WTC11 (cell line): ENCODE results near the gene RPP21. TPM values are rescaled to one million over a fixed set of nuclear protein-coding genes. Genes with fewer than 3 reads are reported as not detected.

Experiments used
- ATF2 ChIP-seq: sonication (generic); formaldehyde crosslinking; IDR thresholded peaks from 2 replicates; pipeline ENCODE4 v1.8.1; 2022; ENCODE audit warnings: low read depth, missing genetic modification reagents, borderline replicate concordance
- EMX1 ChIP-seq: fragments of 250-450 bp; sonication (Bioruptor Pico); IDR thresholded peaks from 2 replicates; pipeline ENCODE4 v1.8.0; 2021; ENCODE audit warnings: mild to moderate bottlenecking
- ETV6 ChIP-seq: sonication (generic); formaldehyde crosslinking; IDR thresholded peaks from 2 replicates; pipeline ENCODE4 v1.8.1; 2022; ENCODE audit warnings: mild to moderate bottlenecking, missing genetic modification reagents
- FOXJ3 ChIP-seq: sonication (generic); formaldehyde crosslinking; IDR thresholded peaks from 2 replicates; pipeline ENCODE4 v1.9.0; 2021; ENCODE audit warnings: missing genetic modification reagents, mild to moderate bottlenecking, borderline replicate concordance
- FOXP1 ChIP-seq: sonication (generic); formaldehyde crosslinking; IDR thresholded peaks from 2 replicates; pipeline ENCODE4 v1.8.0; 2022; ENCODE audit warnings: missing genetic modification reagents, mild to moderate bottlenecking, moderate library complexity, borderline replicate concordance
- HMGXB4 ChIP-seq: sonication (generic); formaldehyde crosslinking; IDR thresholded peaks from 2 replicates; pipeline ENCODE4 v1.8.1; 2023; ENCODE audit warnings: mild to moderate bottlenecking, moderate library complexity, missing genetic modification reagents
- IRF2 ChIP-seq: sonication (generic); formaldehyde crosslinking; IDR thresholded peaks from 2 replicates; pipeline ENCODE4 v1.8.0; 2022; ENCODE audit warnings: low read depth, missing genetic modification reagents, borderline replicate concordance
- JUN ChIP-seq: sonication (generic); formaldehyde crosslinking; IDR thresholded peaks from 2 replicates; pipeline ENCODE4 v1.8.0; 2023; ENCODE audit warnings: mild to moderate bottlenecking, missing genetic modification reagents
- KAT7 ChIP-seq: sonication (generic); formaldehyde crosslinking; IDR thresholded peaks from 2 replicates; pipeline ENCODE4 v1.8.1; 2023; ENCODE audit warnings: missing genetic modification reagents, mild to moderate bottlenecking, borderline replicate concordance
- NFATC4 ChIP-seq: fragments of 250-450 bp; sonication (Bioruptor Pico); IDR thresholded peaks from 2 replicates; pipeline ENCODE4 v1.9.0; 2021; ENCODE audit warnings: mild to moderate bottlenecking
- NFE2L1 ChIP-seq: sonication (generic); formaldehyde crosslinking; IDR thresholded peaks from 2 replicates; pipeline ENCODE4 v1.8.1; 2023; ENCODE audit warnings: missing genetic modification reagents
- NR1H2 ChIP-seq: sonication (generic); formaldehyde crosslinking; IDR thresholded peaks from 2 replicates; pipeline ENCODE4 v1.9.0; 2021; ENCODE audit warnings: mild to moderate bottlenecking, moderate library complexity, missing genetic modification reagents
- NR2C2 ChIP-seq: sonication (generic); formaldehyde crosslinking; IDR thresholded peaks from 2 replicates; pipeline ENCODE4 v1.8.0; 2022; ENCODE audit warnings: mild to moderate bottlenecking, missing genetic modification reagents
- PREB ChIP-seq: sonication (generic); formaldehyde crosslinking; IDR thresholded peaks from 2 replicates; pipeline ENCODE4 v1.8.1; 2022; ENCODE audit warnings: mild to moderate bottlenecking, missing genetic modification reagents, moderate library complexity, borderline replicate concordance
- PRRX2 ChIP-seq: fragments of 250-450 bp; sonication (Bioruptor Pico); IDR thresholded peaks from 2 replicates; pipeline ENCODE4 v1.8.0; 2021; ENCODE audit warnings: mild to moderate bottlenecking
- RELA ChIP-seq: sonication (generic); formaldehyde crosslinking; IDR thresholded peaks from 2 replicates; pipeline ENCODE4 v1.8.1; 2022; ENCODE audit warnings: missing genetic modification reagents, mild to moderate bottlenecking, borderline replicate concordance
- SMAD3 ChIP-seq: sonication (generic); formaldehyde crosslinking; IDR thresholded peaks from 2 replicates; pipeline ENCODE4 v1.8.0; 2022; ENCODE audit warnings: missing genetic modification reagents, mild to moderate bottlenecking, borderline replicate concordance
- SMAD4 ChIP-seq: sonication (generic); formaldehyde crosslinking; IDR thresholded peaks from 2 replicates; pipeline ENCODE4 v1.8.0; 2022; ENCODE audit warnings: mild to moderate bottlenecking, missing genetic modification reagents
- SP1 ChIP-seq: sonication (generic); formaldehyde crosslinking; conservative IDR thresholded peaks from 2 replicates; pipeline ENCODE4 v1.8.1; 2022; ENCODE audit warnings: missing genetic modification reagents
- TEAD1 ChIP-seq: sonication (generic); formaldehyde crosslinking; IDR thresholded peaks from 2 replicates; pipeline ENCODE4 v1.8.0; 2022; ENCODE audit warnings: mild to moderate bottlenecking, missing genetic modification reagents
- ZNF219 ChIP-seq: sonication (generic); formaldehyde crosslinking; IDR thresholded peaks from 2 replicates; pipeline ENCODE4 v1.8.0; 2023; ENCODE audit warnings: missing genetic modification reagents, mild to moderate bottlenecking, borderline replicate concordance
- ZNF416 ChIP-seq: fragments of 250-450 bp; sonication (Bioruptor Pico); IDR thresholded peaks from 2 replicates; pipeline ENCODE4 v1.9.0; 2021; ENCODE audit warnings: mild to moderate bottlenecking, inconsistent platforms
- ZNF423 ChIP-seq: fragments of 250-450 bp; sonication (Bioruptor Pico); IDR thresholded peaks from 2 replicates; pipeline ENCODE4 v2.1.2; 2022; ENCODE audit warnings: mild to moderate bottlenecking, moderate library complexity
- total RNA-seq: library from RNA; stranded (reverse); gene quantifications from 3 replicates; pipeline ENCODE4 v1.2.3, GENCODE V29; 2021
- TF ChIP-seq, protein P1 (sequence below): sonication (generic); formaldehyde crosslinking; IDR thresholded peaks from 2 replicates; pipeline ENCODE4 v1.8.0; 2022; ENCODE audit warnings: missing genetic modification reagents
- TF ChIP-seq, protein P2 (sequence below): sonication (generic); formaldehyde crosslinking; conservative IDR thresholded peaks from 2 replicates; pipeline ENCODE4 v1.8.1; 2022; ENCODE audit warnings: mild to moderate bottlenecking, missing genetic modification reagents
- TF ChIP-seq, protein P3 (sequence below): sonication (generic); formaldehyde crosslinking; IDR thresholded peaks from 2 replicates; pipeline ENCODE4 v1.8.0; 2023; ENCODE audit warnings: mild to moderate bottlenecking, missing genetic modification reagents
- TF ChIP-seq, protein P4 (sequence below): sonication (generic); formaldehyde crosslinking; IDR thresholded peaks from 2 replicates; pipeline ENCODE4 v1.8.1; 2022; ENCODE audit warnings: mild to moderate bottlenecking, moderate library complexity, missing genetic modification reagents

RPP21 gene
- total RNA-seq, 1 experiment from 2014 or later: 64.1 TPM

DNA sequence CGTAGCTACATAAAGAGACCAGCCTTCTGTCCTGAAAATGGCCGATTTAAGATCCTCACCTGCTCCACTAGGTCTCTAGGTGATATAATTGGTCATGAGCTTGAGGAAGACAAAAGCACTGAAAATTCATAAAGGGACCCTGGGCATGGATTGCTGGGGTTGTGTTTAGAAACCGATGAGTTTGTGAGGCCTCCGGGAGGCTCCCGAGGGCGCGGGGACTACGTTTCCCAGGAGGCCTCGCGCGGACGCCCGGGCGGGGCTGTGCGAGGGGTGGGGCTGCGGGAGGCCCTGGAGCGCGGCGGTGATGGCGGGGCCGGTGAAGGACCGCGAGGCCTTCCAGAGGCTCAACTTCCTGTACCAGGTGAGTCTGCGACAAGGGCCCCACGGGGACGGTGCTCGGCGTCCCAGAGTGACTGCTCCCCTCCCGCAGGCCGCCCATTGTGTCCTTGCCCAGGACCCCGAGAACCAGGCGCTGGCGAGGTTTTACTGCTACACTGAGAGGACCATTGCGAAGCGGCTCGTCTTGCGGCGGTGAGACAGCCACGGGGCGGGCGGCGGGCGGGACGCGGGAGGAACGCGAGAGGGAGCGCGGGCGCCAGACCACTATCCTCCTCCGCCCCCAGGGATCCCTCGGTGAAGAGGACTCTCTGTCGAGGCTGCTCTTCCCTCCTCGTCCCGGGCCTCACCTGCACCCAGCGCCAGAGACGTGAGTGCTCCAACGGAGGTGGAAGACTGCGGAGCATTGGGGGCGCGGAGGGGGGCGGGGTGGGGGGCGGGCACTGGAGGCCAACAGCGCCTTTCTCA lies at the start of gene RPP21 (continued):
- TF ChIP-seq, protein P1, sequence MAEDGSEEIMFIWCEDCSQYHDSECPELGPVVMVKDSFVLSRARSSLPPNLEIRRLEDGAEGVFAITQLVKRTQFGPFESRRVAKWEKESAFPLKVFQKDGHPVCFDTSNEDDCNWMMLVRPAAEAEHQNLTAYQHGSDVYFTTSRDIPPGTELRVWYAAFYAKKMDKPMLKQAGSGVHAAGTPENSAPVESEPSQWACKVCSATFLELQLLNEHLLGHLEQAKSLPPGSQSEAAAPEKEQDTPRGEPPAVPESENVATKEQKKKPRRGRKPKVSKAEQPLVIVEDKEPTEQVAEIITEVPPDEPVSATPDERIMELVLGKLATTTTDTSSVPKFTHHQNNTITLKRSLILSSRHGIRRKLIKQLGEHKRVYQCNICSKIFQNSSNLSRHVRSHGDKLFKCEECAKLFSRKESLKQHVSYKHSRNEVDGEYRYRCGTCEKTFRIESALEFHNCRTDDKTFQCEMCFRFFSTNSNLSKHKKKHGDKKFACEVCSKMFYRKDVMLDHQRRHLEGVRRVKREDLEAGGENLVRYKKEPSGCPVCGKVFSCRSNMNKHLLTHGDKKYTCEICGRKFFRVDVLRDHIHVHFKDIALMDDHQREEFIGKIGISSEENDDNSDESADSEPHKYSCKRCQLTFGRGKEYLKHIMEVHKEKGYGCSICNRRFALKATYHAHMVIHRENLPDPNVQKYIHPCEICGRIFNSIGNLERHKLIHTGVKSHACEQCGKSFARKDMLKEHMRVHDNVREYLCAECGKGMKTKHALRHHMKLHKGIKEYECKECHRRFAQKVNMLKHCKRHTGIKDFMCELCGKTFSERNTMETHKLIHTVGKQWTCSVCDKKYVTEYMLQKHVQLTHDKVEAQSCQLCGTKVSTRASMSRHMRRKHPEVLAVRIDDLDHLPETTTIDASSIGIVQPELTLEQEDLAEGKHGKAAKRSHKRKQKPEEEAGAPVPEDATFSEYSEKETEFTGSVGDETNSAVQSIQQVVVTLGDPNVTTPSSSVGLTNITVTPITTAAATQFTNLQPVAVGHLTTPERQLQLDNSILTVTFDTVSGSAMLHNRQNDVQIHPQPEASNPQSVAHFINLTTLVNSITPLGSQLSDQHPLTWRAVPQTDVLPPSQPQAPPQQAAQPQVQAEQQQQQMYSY (CRISPR knock-in tag): no peak
- TF ChIP-seq ZNF416 (peak; percentile 36; the same call in 1 of the 2 replicates), ATF2 (CRISPR knock-in tag) (no peak), TEAD1 (CRISPR knock-in tag) (peak; percentile 82), FOXJ3 (CRISPR knock-in tag) (no peak), RELA (CRISPR knock-in tag) (0 out of 2 replicates have a peak, but pooled peaks have one; percentile 43), ZNF219 (CRISPR knock-in tag) (no peak), PRRX2 (CRISPR knock-in tag) (0 out of 2 replicates have a peak, but pooled peaks have one; percentile 62), NFATC4 (CRISPR knock-in tag) (peak; percentile 48; the same call in 1 of the 2 replicates), NR1H2 (CRISPR knock-in tag) (no peak), JUN (0 out of 2 replicates have a peak, but pooled peaks have one; percentile 74), SP1 (peak; percentile 50), FOXP1 (peak; percentile 60; the same call in 1 of the 2 replicates), IRF2 (CRISPR knock-in tag) (no peak), NFE2L1 (CRISPR knock-in tag) (no peak; the same call in 1 of the 2 replicates), NR2C2 (CRISPR knock-in tag) (no peak), SMAD3 (CRISPR knock-in tag) (peak; percentile 78; the same call in 1 of the 2 replicates), KAT7 (CRISPR knock-in tag) (0 out of 2 replicates have a peak, but pooled peaks have one; percentile 53), PREB (CRISPR knock-in tag) (0 out of 2 replicates have a peak, but pooled peaks have one; percentile 32), EMX1 (CRISPR knock-in tag) (no peak), HMGXB4 (CRISPR knock-in tag) (0 out of 2 replicates have a peak, but pooled peaks have one; percentile 51), ZNF423 (no peak), ETV6 (CRISPR knock-in tag) (peak; percentile 24; the same call in 1 of the 2 replicates), SMAD4 (CRISPR knock-in tag) (peak; percentile 85)
- TF ChIP-seq, protein P2, sequence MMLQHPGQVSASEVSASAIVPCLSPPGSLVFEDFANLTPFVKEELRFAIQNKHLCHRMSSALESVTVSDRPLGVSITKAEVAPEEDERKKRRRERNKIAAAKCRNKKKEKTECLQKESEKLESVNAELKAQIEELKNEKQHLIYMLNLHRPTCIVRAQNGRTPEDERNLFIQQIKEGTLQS (CRISPR knock-in tag): no peak
- TF ChIP-seq, protein P3, sequence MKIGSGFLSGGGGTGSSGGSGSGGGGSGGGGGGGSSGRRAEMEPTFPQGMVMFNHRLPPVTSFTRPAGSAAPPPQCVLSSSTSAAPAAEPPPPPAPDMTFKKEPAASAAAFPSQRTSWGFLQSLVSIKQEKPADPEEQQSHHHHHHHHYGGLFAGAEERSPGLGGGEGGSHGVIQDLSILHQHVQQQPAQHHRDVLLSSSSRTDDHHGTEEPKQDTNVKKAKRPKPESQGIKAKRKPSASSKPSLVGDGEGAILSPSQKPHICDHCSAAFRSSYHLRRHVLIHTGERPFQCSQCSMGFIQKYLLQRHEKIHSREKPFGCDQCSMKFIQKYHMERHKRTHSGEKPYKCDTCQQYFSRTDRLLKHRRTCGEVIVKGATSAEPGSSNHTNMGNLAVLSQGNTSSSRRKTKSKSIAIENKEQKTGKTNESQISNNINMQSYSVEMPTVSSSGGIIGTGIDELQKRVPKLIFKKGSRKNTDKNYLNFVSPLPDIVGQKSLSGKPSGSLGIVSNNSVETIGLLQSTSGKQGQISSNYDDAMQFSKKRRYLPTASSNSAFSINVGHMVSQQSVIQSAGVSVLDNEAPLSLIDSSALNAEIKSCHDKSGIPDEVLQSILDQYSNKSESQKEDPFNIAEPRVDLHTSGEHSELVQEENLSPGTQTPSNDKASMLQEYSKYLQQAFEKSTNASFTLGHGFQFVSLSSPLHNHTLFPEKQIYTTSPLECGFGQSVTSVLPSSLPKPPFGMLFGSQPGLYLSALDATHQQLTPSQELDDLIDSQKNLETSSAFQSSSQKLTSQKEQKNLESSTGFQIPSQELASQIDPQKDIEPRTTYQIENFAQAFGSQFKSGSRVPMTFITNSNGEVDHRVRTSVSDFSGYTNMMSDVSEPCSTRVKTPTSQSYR (CRISPR knock-in tag): no peak
- TF ChIP-seq, protein P4, sequence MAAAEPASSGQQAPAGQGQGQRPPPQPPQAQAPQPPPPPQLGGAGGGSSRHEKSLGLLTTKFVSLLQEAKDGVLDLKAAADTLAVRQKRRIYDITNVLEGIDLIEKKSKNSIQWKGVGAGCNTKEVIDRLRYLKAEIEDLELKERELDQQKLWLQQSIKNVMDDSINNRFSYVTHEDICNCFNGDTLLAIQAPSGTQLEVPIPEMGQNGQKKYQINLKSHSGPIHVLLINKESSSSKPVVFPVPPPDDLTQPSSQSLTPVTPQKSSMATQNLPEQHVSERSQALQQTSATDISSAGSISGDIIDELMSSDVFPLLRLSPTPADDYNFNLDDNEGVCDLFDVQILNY: 0 out of 2 replicates have a peak, but pooled peaks have one; percentile 26
